Neural cell (in vitro differentiated cells): ENCODE results near the gene USP7.

Source experiments
- CTCF ChIP-seq: fragments of 450-650 bp; IDR thresholded peaks from 2 replicates; pipeline ENCODE4 v1.5.1; 2014; ENCODE audit warnings: antibody characterized with exemption, mild to moderate bottlenecking, moderate library complexity; ENCODE audit not compliant: poor library complexity, severe bottlenecking
- EP300 ChIP-seq: fragments of 450-650 bp; conservative IDR thresholded peaks from 2 replicates; pipeline ENCODE4 v1.6.1; 2014; ENCODE audit warnings: antibody characterized with exemption, mild to moderate bottlenecking, moderate library complexity; ENCODE audit not compliant: poor library complexity, severe bottlenecking
- MXI1 ChIP-seq: fragments of 450-650 bp; conservative IDR thresholded peaks from 2 replicates; pipeline ENCODE4 v1.6.1; 2014; ENCODE audit warnings: antibody characterized with exemption, mild to moderate bottlenecking; ENCODE audit not compliant: poor library complexity, severe bottlenecking
- POLR2AphosphoS5 ChIP-seq: IDR thresholded peaks from 2 replicates; pipeline ENCODE4 v1.6.1; 2012
- RAD21 ChIP-seq: fragments of 450-650 bp; conservative IDR thresholded peaks from 2 replicates; pipeline ENCODE4 v1.6.1; 2014; ENCODE audit warnings: antibody characterized with exemption, mild to moderate bottlenecking, moderate library complexity

GRCh38 chr16:8945626-8946296, 17.9 kb downstream of the USP7 start:
- TF ChIP-seq CTCF (no peak), EP300 (no peak), MXI1 (no peak), RAD21 (no peak), POLR2AphosphoS5 (no peak)
